A549 (cell line): Measurements from ENCODE around the gene KIF21B.

ENCODE experiments used
- CBX2 ChIP-seq: fragments of 200-600 bp; sonication (generic); IDR thresholded peaks from 2 replicates; pipeline ENCODE4 v1.6.1; 2016; ENCODE audit warnings: low read depth, mild to moderate bottlenecking, borderline replicate concordance
- CHD2 ChIP-seq: fragments of 150-350 bp; IDR thresholded peaks from 2 replicates; pipeline ENCODE4 v1.6.1; 2014; ENCODE audit warnings: low read length; ENCODE audit not compliant: partially characterized antibody
- CHD4 ChIP-seq: fragments of 200-600 bp; sonication (generic); IDR thresholded peaks from 2 replicates; pipeline ENCODE4 v1.6.1; 2016; ENCODE audit warnings: antibody characterized with exemption, mild to moderate bottlenecking, borderline replicate concordance
- CTCF ChIP-seq: fragments of >200 bp; sonication (Bioruptor Twin); formaldehyde crosslinking; IDR thresholded peaks from 3 replicates; pipeline ENCODE4 v1.5.1; 2016
- E2F6 ChIP-seq: IDR thresholded peaks from 2 replicates; pipeline ENCODE4 v1.6.1; 2012; ENCODE audit warnings: low read depth, borderline replicate concordance
- HMGXB4 ChIP-seq: fragments of 250-450 bp; sonication (Bioruptor Pico); IDR thresholded peaks from 2 replicates; pipeline ENCODE4 v1.5.0; 2021; ENCODE audit warnings: mild to moderate bottlenecking, moderate library complexity, borderline replicate concordance
- MAZ ChIP-seq: fragments of 150-350 bp; IDR thresholded peaks from 2 replicates; pipeline ENCODE4 v1.6.1; 2014; ENCODE audit warnings: antibody characterized with exemption, low read depth, low read length, borderline replicate concordance
- NR3C1 ChIP-seq: fragments of >200 bp; sonication (Bioruptor Twin); formaldehyde crosslinking; IDR thresholded peaks from 3 replicates; pipeline ENCODE4 v1.6.1; 2017
- PHF8 ChIP-seq: fragments of 200-600 bp; sonication (generic); IDR thresholded peaks from 2 replicates; pipeline ENCODE4 v1.6.1; 2016; ENCODE audit warnings: low read depth, mild to moderate bottlenecking, antibody characterized with exemption, moderate library complexity, borderline replicate concordance
- POLR2A ChIP-seq: IDR thresholded peaks from 2 replicates; pipeline ENCODE4 v1.6.1; 2012; ENCODE audit warnings: mild to moderate bottlenecking, low read length
- POLR2AphosphoS2 ChIP-seq: conservative IDR thresholded peaks from 2 replicates; pipeline ENCODE4 v1.6.1; 2012; ENCODE audit warnings: low read length, improper control_type of control experiment, inconsistent platforms
- REST ChIP-seq: fragments of 200-600 bp; sonication (generic); IDR thresholded peaks from 2 replicates; pipeline ENCODE4 v1.6.1; 2016; ENCODE audit warnings: antibody characterized with exemption, mild to moderate bottlenecking, moderate library complexity
- RFX5 ChIP-seq: fragments of 450-650 bp; IDR thresholded peaks from 2 replicates; pipeline ENCODE4 v1.7.1; 2014; ENCODE audit warnings: antibody characterized with exemption, mild to moderate bottlenecking, moderate library complexity
- USF2 ChIP-seq: fragments of 450-650 bp; IDR thresholded peaks from 2 replicates; pipeline ENCODE4 v1.6.1; 2014; ENCODE audit warnings: antibody characterized with exemption

GRCh38 chr1:201044119-201044518 is 20.6 kb upstream of the KIF21B start:
- TF ChIP-seq USF2 (no peak), CBX2 (no peak), RFX5 (no peak), HMGXB4 (no peak), MAZ (no peak), REST (no peak), CTCF (no peak), CHD2 (no peak), POLR2A (no peak), CHD4 (no peak), POLR2AphosphoS2 (no peak), E2F6 (no peak), PHF8 (no peak), NR3C1 (no peak)
